Caco-2 (cell line): ENCODE measurements around the gene TRIO. TPM values are rescaled to one million over a fixed set of nuclear protein-coding genes. Genes with fewer than 3 reads are reported as not detected.

Experiments used
- BruUV-seq: library from RNA; stranded (reverse); fragments of 400-500 nt; replicated peaks from 2 replicates; lab custom pipeline; 2021; lab: Mats Ljungman, UMichigan
- CTCF ChIA-PET: fragments of 300-600 bp; sonication (Branson Sonifier 250); formaldehyde crosslinking; loops from one replicate; lab custom pipeline; 2022; ENCODE audit warnings: antibody characterized with exemption; lab: Charles Lee
- POLR2A ChIA-PET: fragments of 300-600 bp; sonication (Branson Sonifier 250); formaldehyde crosslinking; loops from one replicate; lab custom pipeline; 2022; ENCODE audit warnings: antibody characterized with exemption; lab: Charles Lee
- DNase-seq, 2 experiments: peaks; one replicate each; pipeline versions ENCODE4 v3.0.0 to v3.0.0-alpha.2; 2020 to 2022
- H3K27me3 ChIP-seq: replicated peaks from 2 replicates; pipeline ENCODE4 v1.6.0; 2011; ENCODE audit warnings: low read length; ENCODE audit not compliant: control insufficient read depth, insufficient read depth
- H3K36me3 ChIP-seq: 2 replicates; pipeline ENCODE4 v1.5.1; 2011; ENCODE audit warnings: low read length; ENCODE audit not compliant: control insufficient read depth, insufficient read depth
- H3K4me1 ChIP-seq: fragments of 250-450 bp; sonication (Bioruptor Pico); 2 replicates; pipeline ENCODE4 v1.5.1; 2020; ENCODE audit warnings: mild to moderate bottlenecking
- H3K4me3 ChIP-seq: 2 replicates; pipeline ENCODE4 v1.5.1; 2011; ENCODE audit warnings: low read depth, mild to moderate bottlenecking, control low read depth, low read length
- H3K9me3 ChIP-seq: fragments of 250-450 bp; sonication (Bioruptor Pico); 2 replicates; pipeline ENCODE4 v1.5.1; 2020; ENCODE audit warnings: mild to moderate bottlenecking, moderate library complexity
- H3K27ac Mint-ChIP-seq: one replicate; pipeline ENCODE4 v1.8.0; 2022; ENCODE audit warnings: mixed read lengths; ENCODE audit not compliant: unreplicated experiment
- H3K27me3 Mint-ChIP-seq: one replicate; pipeline ENCODE4 v1.8.0; 2022; ENCODE audit warnings: mixed read lengths; ENCODE audit not compliant: insufficient read depth, unreplicated experiment
- H3K36me3 Mint-ChIP-seq: one replicate; pipeline ENCODE4 v1.8.0; 2022; ENCODE audit warnings: mild to moderate bottlenecking, mixed read lengths; ENCODE audit not compliant: insufficient read depth, unreplicated experiment
- H3K4me1 Mint-ChIP-seq: one replicate; pipeline ENCODE4 v1.8.0; 2022; ENCODE audit warnings: low read depth, mixed read lengths; ENCODE audit not compliant: unreplicated experiment
- H3K4me3 Mint-ChIP-seq: one replicate; pipeline ENCODE4 v1.8.0; 2022; ENCODE audit warnings: mild to moderate bottlenecking, moderate library complexity, mixed read lengths; ENCODE audit not compliant: unreplicated experiment
- H3K9me3 Mint-ChIP-seq: one replicate; pipeline ENCODE4 v1.8.0; 2022; ENCODE audit warnings: mixed read lengths; ENCODE audit not compliant: unreplicated experiment
- CTCF ChIP-seq, 2 experiments: fragments of 200-600 bp in 1 of 2; IDR thresholded peaks; 1 replicate in 1 of 2; 2 replicates in 1 of 2; pipeline versions ENCODE4 v1.5.1 to v1.8.0; 2011 to 2022; ENCODE audit warnings: antibody characterized with exemption in 1 of 2, control low read depth in 1 of 2, inconsistent platforms in 1 of 2, low read depth in 1 of 2, low read length in 1 of 2, mild to moderate bottlenecking in 1 of 2, moderate library complexity in 1 of 2; ENCODE audit not compliant: insufficient read depth in 1 of 2, severe bottlenecking in 1 of 2, unreplicated experiment in 1 of 2
- intact Hi-C: fragments of 100-400 bp; cut with micrococcal nuclease; formaldehyde crosslinking; loops from one replicate; pipeline ENCODE4 v1.10.0; 2022; ENCODE audit not compliant: unreplicated experiment
- total RNA-seq: library from RNA; stranded (reverse); gene quantifications from 2 replicates; pipeline ENCODE4 v1.2.3, GENCODE V29; 2022

The TRIO gene
- total RNA-seq, 1 experiment from 2014 or later = 92.0 TPM

- TF ChIP-seq CTCF (IDR thresholded peaks at IDR 0.05; ENCODE audit: insufficient read depth in 1 of 2, low read depth in 1 of 2, low read length in 1 of 2, severe bottlenecking in 1 of 2, unreplicated experiment in 1 of 2) = no peak
- H3K9me3 ChIP-seq = no peaks in the 10 kb centered on the region
- H3K36me3 ChIP-seq = no peaks in the 10 kb centered on the region; the same call in none of the 2 replicates
- Mint-ChIP-seq H3K4me3 (no peak overlapping the region), H3K9me3 (no peaks in the 10 kb centered on the region), H3K4me1 (no peaks in the 10 kb centered on the region), H3K27ac (no peak overlapping the region), H3K36me3 (peaks cover 81% of the 10 kb centered on the region), H3K27me3 (no peaks in the 10 kb centered on the region)
- POLR2A ChIA-PET = no interaction called here
- no TSS peak for BruUV-seq
- H3K4me1 ChIP-seq = no peaks in the 10 kb centered on the region
- no peaks in the 10 kb centered on the region for H3K27me3 ChIP-seq
- DNase-seq = no peak
- no peak overlapping the region for H3K4me3 ChIP-seq
- CTCF ChIA-PET = no interaction called here
- intact Hi-C loops = no loop called here
Observed at GRCh38 chr5:14379739-14380497, 236.8 kb downstream of the TRIO start.

- peaks cover 76% of the 10 kb centered on the region for H3K36me3 Mint-ChIP-seq
- no peaks in the 10 kb centered on the region for H3K4me1 Mint-ChIP-seq
- no peaks in the 10 kb centered on the region for H3K27me3 ChIP-seq
- no peak overlapping the region for H3K27ac Mint-ChIP-seq
- no peak for TF ChIP-seq CTCF (IDR thresholded peaks at IDR 0.05; ENCODE audit: insufficient read depth in 1 of 2, low read depth in 1 of 2, low read length in 1 of 2, severe bottlenecking in 1 of 2, unreplicated experiment in 1 of 2)
- intact Hi-C loops = no loop called here
- no peaks in the 10 kb centered on the region; the same call in 1 of the 2 replicates for H3K36me3 ChIP-seq
- no peak overlapping the region for H3K4me3 ChIP-seq
- POLR2A ChIA-PET = no interaction called here
- H3K27me3 Mint-ChIP-seq = no peaks in the 10 kb centered on the region
- CTCF ChIA-PET = no interaction called here
- no peaks in the 10 kb centered on the region for H3K4me1 ChIP-seq
- no peak for DNase-seq
- no TSS peak for BruUV-seq
- H3K9me3 Mint-ChIP-seq = no peaks in the 10 kb centered on the region
- no peak overlapping the region for H3K4me3 Mint-ChIP-seq
- no peaks in the 10 kb centered on the region for H3K9me3 ChIP-seq
Observed at GRCh38 chr5:14380712-14381111, 237.6 kb downstream of the TRIO start.

- no peaks in the 10 kb centered on the region for H3K4me1 ChIP-seq
- no TSS peak for BruUV-seq
- H3K9me3 Mint-ChIP-seq = no peaks in the 10 kb centered on the region
- intact Hi-C loops = no loop called here
- H3K27me3 Mint-ChIP-seq = no peaks in the 10 kb centered on the region
- ChIA-PET POLR2A (no interaction called here), CTCF (no interaction called here)
- no peak overlapping the region for H3K27ac Mint-ChIP-seq
- H3K36me3 ChIP-seq = no peaks in the 10 kb centered on the region; the same call in 1 of the 2 replicates
- DNase-seq = no peak
- peaks cover 81% of the 10 kb centered on the region for H3K36me3 Mint-ChIP-seq
- no peak overlapping the region for H3K4me3 Mint-ChIP-seq
- H3K9me3 ChIP-seq = no peaks in the 10 kb centered on the region
- H3K4me1 Mint-ChIP-seq = no peaks in the 10 kb centered on the region
- no peak overlapping the region for H3K4me3 ChIP-seq
- TF ChIP-seq CTCF (IDR thresholded peaks at IDR 0.05; ENCODE audit: insufficient read depth in 1 of 2, low read depth in 1 of 2, low read length in 1 of 2, severe bottlenecking in 1 of 2, unreplicated experiment in 1 of 2) = no peak
- H3K27me3 ChIP-seq = no peaks in the 10 kb centered on the region
Observed at GRCh38 chr5:14382640-14383039, 239.5 kb downstream of the TRIO start.
